ENCODE data around the gene WDR70.
"Not testable (repeated sequence)": the region's sequence is repeated elsewhere in the genome, so short reads cannot be mapped to it uniquely, and the experiment has no call there.

WDR70 gene

DNA sequence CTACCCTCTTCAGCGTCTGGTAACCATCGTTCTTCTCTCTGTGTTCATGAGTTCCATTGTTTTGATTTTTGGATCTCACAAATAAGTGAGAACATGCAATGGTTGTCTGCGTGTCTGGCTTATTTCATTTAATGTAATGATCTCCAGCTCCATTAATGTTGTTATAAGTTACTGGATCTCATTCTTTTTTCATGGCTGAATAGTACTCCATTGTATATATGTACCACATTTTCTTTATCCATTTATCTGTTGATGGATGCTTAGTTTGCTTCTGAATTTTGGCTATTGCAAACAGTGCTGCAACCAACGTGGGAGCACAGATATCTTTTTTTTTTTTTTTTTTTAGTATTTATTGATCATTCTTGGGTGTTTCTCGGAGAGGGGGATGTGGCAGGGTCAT lies 139.2 kb downstream of the WDR70 start:
- not testable (repeated sequence) for DNase-seq

DNA sequence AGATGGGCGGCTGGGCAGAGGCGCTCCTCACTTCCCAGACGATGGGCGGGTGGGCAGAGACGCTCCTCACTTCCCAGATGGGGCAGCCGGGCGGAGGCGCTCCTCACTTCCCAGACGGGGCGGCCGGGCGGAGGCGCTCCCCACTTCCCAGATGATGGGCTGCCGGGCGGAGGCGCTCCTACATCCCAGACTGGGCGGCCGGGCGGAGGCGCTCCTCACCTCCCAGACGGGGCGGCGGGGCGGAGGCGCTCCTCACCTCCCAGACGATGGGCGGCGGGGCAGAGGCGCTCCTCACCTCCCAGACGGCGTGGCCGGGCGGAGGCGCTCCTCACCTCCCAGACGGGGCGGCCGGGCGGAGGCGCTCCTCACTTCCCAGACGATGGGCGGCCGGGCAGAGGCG lies 140.2 kb downstream of the WDR70 start:
- no peak for DNase-seq

DNA sequence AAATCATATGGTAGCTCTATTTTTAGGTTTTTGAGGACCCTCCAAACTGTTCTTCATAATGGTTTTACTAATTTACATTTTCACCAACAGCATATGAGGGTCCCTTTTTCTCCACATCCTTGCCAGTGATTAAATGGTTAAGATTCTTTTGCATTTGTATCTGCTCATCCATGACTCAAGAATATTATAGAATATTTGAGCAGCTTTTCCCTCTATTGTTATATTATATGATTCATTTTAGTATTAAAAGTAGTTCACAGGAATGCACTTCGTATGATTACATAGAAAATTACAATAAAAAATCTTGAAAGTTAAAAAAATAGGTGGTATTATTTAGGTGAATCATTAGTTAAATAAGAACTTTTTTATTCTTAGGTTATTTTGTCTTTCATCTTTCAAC lies 140.7 kb downstream of the WDR70 start:
- DNase-seq, result no peak

DNA sequence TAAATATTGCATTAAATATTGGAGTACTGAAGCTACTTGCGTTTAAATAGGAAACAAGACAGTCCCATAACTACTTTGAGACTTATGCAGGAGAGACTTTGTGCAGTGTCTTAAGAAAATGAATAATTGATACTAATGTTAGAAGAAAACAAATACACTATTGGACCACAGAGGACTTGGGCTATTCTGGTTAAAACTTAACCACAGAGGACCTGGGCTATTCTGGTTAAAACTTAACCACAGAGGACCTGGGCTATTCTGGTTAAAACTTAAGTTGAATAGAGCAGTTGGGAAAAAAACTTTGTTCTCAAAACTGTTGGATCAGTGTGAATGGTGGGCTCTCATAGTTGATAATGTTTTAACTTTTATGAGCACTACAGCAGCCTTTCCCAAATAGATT lies 141.7 kb downstream of the WDR70 start:
- DNase-seq, result no peak

DNA sequence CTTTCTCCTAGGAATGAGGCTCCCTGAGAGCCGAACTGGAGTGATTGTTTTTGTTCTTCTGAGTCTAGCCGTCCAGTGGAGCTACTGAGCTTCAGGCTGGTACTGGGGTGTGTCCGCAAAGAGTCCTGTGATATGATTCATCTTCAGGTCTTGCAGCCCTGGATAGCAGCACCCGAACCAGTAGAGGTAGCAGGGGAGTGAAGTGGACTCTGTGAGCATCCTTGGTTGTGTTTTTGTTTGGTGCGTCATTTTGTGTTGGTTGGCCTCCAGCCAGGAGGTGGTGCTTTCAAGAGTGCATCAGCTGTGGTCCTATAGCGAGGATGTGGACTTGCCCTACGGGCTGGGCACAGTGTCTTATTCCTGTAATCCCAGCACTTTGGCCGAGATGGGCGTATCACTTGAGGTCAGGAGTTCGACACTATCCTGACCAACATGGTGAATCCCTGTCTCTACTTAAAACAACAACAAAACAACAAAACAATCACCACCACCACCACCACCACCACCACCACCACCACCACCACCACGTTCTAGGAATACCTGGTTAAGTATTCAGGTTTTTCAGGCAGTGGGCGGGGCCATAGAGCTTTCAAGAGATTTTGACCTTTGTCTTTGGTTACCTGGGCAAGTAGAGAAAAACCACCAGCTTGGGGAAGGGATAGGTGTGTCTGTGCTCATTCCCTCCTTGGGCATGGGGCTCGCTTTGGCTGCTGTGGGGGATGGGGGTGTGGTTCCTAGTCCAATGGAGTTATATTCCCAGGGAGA lies 154.0 kb downstream of the WDR70 start:
- DNase-seq, result no peak

DNA sequence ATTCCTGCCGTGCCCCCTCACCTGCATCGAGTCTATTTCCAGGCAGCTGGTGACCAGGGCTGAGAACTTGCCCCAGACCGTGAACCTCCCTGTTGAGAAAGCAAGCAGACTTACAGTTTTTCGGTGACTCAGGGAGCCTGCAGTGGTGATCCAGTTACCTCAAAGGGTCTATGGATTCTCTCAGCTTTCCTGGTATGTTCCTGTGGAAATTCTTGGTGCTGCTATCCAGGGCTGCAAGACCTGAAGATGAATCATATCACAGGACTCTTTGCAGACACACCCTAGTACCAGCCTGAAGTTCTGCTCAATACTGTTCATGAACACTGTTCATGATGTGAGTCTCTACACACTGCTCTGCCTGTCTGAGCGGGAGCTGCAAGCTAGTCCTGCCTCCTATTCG lies 154.7 kb downstream of the WDR70 start:
- no peak for DNase-seq

DNA sequence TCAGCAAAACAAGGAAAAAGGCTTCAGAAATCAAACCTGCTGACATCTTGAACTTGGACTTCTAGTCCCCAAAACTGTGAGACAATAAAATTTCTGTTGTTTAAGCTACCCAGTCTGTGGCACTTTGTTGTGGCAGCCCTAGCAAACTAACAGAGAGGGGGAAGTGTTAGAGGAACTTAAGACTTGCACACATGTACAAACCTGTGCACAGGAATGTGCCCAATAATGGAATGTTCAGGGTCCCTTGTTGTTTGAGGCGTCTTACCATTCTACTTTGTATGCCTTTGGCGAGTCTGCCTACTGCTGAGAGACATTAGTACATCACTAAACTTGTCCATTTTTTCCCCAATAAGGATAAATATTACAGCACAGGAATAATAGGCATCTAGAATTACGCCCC lies 160.3 kb downstream of the WDR70 start:
- DNase-seq, result no peak

DNA sequence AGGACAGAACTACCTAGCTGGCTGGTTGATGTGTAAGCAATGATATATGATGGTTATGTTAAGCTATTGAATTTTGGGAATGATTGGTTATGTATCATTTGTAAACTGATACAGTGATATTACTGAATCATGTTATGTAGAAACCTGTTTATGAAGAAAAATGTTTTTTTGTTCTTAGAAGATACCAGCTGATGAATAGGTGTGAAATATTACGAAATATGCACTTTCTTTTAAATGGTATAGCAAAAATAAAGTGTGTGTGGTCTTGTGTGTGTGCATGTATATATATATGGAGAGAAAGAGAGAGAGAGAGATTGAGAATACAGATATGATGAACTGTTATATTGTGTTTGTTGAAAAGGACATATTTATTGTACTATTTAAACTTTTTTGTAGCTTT lies 164.1 kb downstream of the WDR70 start:
- DNase-seq, result no peak

DNA sequence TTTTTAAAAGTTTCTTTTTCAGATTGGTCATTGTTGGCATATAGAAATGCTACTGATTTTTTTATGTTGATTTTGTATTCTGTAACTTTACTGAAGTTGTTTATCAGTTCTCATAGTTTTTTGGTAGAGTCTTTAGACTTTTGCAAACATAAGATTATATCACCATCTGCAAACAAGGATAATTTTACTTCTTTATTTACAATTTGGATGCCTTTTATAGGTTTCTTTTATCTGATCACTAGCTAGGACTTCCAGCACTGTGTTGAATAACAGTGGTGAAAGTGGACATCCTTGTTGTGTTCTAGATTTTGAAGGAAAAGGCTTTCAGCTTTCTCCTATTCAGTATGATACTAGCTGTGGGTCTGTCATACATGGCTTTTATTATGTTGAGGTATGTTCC lies 170.3 kb downstream of the WDR70 start:
- no peak for DNase-seq

DNA sequence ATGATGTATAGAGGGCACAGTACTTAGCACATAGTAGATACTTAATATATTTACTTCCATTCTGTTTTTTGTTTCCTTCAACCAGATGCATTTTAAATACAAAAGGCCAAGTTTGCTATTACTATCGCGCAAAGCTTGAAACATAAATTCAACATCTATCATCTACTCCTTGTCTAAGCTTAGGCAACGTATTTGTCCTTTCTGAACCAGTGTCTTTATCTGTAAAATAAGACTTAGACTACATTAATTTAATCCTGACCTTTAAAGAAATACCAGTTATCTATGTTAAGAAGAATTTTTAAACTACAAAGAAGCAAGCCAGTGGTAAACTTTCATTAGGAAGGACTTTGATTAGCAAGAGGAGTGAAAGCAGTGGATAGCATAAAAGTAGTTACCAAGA lies 173.0 kb downstream of the WDR70 start:
- no peak for DNase-seq

DNA sequence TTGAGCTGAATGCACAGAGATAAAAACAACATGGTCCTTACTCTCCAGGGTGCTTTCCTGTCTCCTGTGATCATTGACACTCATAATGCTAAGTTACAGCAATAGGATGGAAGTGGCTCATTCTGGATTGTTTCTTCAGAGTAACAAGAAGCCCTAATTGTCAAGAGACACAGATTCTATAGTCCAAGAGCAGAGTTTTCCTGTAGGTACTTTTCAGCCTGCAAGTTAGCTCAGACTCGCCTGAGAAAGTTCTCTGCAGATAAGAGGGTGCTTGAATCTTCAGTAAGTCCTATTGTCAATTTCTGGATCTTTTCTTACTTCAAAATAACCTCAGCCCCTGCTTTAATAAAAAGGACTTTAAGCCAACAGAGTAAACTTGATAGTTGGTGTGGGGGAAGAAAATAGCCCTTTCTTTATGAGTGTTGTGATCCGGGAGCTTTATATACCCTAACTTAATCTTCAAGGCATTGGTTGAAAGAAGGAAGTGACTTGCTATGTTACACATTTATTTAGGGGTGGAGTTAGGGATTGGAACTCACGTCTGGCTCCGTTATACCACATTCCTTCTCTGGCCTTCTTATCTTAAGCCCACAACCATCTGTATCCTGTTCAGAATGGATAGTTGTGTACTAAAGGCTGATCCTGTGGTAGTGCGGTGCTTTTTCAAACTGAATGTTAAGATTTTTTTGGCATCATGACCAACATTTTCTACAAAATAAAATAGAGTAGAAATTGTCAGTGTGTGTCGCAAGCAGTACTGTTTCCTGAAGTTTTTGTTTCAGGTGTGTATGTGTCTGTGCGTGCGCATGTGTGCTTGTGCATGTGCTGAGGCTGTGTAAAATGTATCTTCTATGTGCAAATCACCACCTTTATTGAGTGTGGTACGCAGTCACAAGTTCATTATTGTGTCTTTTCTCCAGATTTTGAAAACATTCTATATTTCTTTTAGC lies 173.9 kb downstream of the WDR70 start:
- DNase-seq, result no peak

DNA sequence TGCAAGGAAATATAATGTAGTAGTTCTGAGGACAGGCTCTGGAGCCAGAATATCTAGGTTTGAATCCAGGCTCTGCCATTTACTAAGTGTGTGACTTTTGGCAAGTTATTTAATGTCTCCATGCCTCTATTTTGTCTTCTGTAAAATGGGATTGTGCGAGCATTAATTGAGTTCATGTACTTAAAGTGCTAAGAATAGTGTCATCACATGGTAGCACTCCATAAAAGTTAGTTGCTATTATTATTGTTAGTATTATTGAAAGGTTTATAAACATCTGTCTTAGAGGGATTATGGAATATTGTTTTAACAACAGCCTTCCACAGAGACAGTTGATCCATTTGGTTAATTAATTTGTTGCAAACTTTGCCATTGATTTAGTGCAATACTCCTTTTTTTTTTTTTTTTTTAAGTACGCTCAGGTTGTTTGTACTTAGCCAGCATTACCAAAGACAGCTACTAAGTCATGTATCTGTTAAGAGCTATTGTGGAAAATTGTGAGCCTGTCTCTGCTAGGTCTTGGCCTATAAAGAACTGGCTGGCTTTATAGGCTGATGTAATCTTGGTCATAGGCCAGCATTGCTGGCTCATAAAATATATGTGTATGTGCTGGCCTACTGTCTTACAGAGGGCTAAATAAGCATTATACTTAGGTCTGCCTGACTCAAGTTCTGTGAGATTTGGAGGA lies 174.7 kb downstream of the WDR70 start:
- DNase-seq, result no peak

DNA sequence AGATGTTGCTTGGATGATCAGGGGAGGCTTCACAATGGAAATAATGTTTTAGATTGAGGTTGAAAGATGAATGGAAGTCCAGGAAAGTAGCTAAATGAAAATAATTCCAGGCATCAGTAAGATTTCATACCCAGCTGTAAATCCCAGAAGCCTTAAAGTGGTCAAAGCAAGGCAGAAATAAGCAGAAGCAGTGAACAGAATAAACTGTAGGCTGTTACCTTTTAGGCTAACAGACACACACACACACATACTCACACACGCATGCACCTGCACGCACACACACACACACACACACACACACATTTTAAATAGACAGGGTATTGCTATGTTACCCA lies 175.3 kb downstream of the WDR70 start:
- no peak for DNase-seq

DNA sequence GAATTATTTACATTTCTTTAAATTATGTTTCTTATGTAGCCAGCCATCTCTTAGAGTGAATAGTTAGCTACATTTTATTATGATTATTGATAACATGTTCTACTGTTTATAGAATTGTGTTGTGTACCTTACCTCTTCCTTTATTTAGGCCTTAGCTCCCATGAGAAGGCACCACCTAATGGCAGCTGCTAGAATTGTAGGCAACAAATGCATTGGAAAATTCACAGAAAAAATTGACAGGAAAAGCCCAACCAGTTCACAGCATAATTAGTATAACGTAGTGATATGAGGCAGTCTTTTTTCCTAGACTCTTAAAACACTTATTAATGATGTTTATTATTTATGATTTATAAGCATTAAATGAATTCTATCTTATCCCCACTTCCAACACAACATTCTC lies 175.8 kb downstream of the WDR70 start:
- no peak for DNase-seq

DNA sequence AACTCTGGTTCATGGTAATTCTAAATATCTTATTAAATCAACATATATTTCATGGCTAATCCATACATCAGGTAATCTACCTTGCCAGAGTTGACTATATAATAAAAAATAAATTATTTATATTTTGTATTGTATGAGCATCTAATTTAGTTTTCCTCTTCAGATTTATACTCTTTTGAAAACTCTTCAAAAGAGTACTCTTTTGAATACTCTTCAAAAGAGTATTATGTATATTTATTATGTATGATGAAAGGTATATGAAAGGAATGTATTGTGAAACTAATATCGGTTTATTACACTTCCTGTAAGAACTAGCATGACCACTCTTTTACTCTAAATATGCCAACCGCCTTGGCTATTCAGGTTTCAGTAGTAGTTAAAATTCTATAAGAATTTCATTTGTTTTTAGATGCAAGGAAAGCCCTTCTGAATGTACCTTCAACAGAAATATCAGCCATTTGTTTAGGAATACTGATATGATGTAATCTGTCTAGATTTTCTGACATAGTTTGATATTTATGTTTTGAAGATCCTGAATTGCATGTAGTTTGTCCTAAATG lies 178.7 kb downstream of the WDR70 start:
- no peak for DNase-seq

DNA sequence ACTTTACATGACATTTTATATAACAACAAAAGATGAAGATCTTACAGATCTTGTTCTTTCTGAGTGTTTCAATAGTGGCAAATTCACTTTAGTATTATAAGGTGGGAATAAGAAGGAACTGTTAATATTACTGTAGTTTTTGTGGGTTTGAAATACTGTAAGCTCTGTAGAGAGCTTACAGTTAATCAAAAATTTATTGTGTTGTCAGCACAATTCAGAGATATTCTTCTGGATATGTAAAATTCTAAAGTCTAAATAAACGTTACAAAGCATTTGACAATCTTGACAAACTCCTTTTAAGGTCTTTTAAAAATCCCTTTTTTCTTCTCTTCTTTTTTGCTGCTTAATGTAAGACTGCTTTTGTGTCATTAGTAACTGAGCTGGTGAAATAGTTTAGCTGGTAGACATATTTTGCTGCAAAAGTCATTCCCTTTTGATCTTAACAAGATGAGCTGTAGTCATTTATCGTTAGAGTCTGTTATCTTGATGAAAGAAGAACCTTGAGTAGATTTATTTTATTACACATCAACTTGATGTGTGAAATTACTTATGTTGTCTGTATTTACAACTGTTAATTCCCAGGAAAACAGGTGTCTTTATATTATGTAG lies 186.0 kb downstream of the WDR70 start:
- DNase-seq, result no peak

DNA sequence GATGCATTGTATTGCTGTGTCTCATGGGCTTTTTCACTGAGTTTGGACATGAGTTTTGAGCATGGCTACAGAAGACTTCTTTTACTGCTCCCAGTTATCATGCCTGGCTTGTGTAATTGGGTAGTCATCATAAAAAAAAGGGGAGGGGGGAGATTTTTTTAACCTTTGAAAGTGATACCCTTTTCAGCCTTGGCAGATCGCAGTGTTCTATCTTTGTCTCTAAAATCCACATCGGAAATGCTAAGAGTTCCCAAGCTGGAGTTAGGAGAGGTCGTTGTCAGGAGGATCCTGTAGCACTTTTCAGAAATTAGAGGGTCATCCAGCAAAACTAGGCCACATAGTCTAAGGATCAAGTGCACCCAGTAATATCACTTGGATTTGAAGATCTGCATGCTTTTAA lies 188.4 kb downstream of the WDR70 start:
- no peak for DNase-seq

DNA sequence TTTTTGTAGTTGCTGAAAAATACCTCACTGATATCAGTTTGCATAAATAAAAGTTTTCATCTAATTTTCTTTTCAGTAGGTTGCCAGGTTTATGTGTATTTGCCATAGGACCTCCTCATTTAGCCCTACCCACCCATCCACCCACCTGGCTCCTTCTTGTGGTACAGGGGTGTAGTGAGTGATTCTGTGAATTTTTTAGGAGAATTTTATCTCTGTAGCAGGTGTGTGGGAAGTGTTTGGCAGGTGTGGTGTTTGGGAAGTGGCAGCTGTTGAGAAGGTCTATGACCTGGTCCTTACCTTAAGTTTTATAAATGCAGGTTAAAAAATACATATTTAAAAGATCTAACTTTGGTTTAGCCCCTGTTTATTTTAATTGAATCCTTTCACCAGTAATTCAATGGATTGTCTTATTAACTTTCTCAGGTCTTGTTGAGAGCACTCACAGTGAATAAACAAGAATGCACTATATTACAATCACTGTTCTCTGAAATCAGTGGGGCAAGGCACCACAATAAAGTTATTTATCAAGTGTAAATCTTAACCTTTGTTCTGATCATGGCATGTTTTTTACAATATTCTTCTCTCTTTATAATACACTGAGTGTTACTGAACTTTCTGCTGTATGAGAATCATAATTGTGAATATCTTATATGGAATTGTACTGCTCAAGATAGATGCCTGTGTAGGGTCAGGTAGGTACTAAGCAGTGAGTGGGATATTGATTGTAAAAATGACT lies 189.1 kb downstream of the WDR70 start:
- no peak for DNase-seq

DNA sequence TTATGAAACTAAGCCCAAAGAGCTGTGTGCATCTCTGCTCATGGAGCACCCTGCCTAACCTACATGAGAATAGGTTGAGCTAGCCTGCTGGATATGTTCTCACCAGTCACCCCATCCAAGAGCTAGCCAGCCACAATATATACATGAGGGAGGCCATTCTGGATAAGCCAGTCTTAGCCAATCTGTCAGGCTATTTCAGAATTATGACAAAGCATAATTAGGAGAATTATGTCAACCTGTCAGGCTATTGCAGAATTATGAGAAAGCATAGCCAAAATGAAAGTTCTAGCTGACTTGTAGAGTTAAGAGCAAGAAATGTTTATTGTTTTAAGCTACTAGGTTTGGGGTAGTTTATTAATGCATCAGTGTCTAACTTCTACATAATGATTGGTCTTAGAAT lies 189.8 kb downstream of the WDR70 start:
- DNase-seq, result no peak

DNA sequence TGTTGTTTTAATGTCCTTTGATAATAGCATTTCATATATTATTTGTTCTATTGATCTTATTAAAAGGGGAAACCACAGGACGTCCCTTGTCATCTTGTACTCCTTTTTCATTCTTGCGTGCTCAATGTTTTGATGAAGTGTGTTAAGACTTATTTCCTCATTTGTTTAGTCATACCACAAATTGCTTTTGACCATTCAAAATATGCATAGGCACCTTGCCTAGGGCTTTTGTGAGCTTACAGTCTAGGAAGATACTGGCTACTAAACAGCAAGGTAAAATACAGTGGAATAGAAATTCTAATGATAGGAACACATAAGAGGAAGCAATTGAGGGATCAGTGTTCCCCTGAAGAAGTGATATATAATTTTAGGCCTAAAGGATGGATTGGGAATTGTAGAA lies 190.3 kb downstream of the WDR70 start:
- DNase-seq, result no peak

DNA sequence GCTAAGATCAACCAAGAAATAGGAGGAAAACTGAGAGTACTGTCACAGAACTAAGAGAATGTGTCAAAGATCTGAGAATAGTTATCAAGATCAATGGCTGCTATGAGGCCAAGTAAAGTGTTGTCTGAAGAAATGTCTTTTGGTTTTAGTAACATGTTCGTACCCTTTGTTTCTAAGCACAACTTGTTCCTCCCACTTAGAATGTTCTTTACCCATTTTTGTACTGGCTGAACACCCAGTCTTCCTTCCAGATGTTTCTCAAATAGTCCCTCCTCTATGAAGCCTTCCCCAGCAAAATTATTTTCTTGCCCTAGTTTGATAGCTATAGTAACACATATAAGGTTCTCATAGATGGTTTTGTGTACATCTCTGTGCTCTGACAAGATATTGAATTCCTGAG lies 191.5 kb downstream of the WDR70 start:
- DNase-seq, result no peak

DNA sequence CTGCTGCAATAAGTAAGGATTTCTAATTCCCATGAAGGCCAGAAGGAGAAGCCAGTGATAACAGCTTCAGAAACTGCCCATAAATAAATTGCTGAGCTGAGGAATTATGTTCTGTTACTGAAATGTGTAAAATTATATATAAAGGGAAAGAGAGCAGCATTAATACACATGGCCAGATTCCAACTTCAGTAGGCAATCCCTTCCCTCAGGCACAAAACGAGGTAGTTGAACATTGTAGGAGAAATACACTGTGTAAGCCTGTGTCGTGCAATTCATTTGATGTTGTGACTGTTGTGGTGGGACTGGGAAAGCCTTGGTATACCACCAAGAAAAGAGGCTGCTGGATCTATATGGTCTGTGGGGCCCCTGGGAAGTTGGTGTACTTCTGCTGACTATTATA lies 192.9 kb downstream of the WDR70 start:
- DNase-seq, result no peak
